HCT116 (cell line): ENCODE measurements around the gene SYNDIG1. TPM values are rescaled to one million over a fixed set of nuclear protein-coding genes. Genes with fewer than 3 reads are reported as not detected.

Experiments
- ATAC-seq: fragments of 200-7000 bp; cut with Tn5 transposase; 2 replicates; pipeline ENCODE4 v1.9.1; 2020; ENCODE audit warnings: mild to moderate bottlenecking, moderate library complexity
- BruUV-seq: library from RNA; stranded (reverse); fragments of 400-500 nt; replicated peaks from 2 replicates; lab custom pipeline; 2021; lab: Mats Ljungman, UMichigan
- CTCF ChIA-PET: fragments of 300-600 bp; sonication (Branson Sonifier 250); formaldehyde crosslinking; loops from one replicate; lab custom pipeline; 2021; ENCODE audit warnings: antibody characterized with exemption; lab: Charles Lee
- POLR2A ChIA-PET: fragments of 300-600, 350-600 bp; sonication (Branson Sonifier 250); formaldehyde crosslinking; loops from one replicate; lab custom pipeline; 2021; ENCODE audit warnings: antibody characterized with exemption; lab: Charles Lee
- RAD21 ChIA-PET, 2 experiments: fragments of 300-600 bp; sonication (Branson Sonifier 250); formaldehyde crosslinking; loops; one replicate each; lab custom pipeline; 2023; ENCODE audit warnings: low total read pairs in 2 of 2; ENCODE audit not compliant: uncharacterized antibody in 2 of 2, unreplicated experiment in 2 of 2, low non-redundant PET in 1 of 2; lab: Charles Lee
- DNase-seq: peaks from one replicate; pipeline ENCODE4 v3.0.0-alpha.2; 2010; ENCODE audit warnings: low read depth, low spot score
- H2AFZ ChIP-seq: fragments of 200-600 bp; shearing (Covaris generic), sonication (generic); 2 replicates; pipeline ENCODE4 v1.6.1; 2017; ENCODE audit warnings: low read depth, mixed run types, mixed read lengths, antibody characterized with exemption, low read length; ENCODE audit not compliant: poor library complexity, severe bottlenecking
- H3K27ac ChIP-seq: 2 replicates; pipeline ENCODE4 v1.5.1; 2012; ENCODE audit warnings: low read depth, low read length
- H3K27me3 ChIP-seq: fragments of 200-600 bp; sonication (generic); 2 replicates; pipeline ENCODE4 v1.6.1; 2016; ENCODE audit warnings: mixed run types, low read length, mixed read lengths; ENCODE audit not compliant: insufficient read depth
- H3K36me3 ChIP-seq, 2 experiments: fragments of 200-500 bp in 1 of 2; fragments of 200-600 bp in 1 of 2; sonication (Bioruptor generic) in 1 of 2; sonication (generic) in 1 of 2; 2 replicates each; pipeline versions ENCODE4 v1.5.1 to v1.6.1; 2014 to 2016; ENCODE audit warnings: low read length in 2 of 2, inconsistent platforms in 1 of 2, mixed read lengths in 1 of 2, mixed run types in 1 of 2; ENCODE audit not compliant: insufficient read depth in 2 of 2, control insufficient read depth in 1 of 2
- H3K4me1 ChIP-seq, 2 experiments: fragments of 200-600 bp in 1 of 2; sonication (generic) in 1 of 2; 2 replicates each; pipeline versions ENCODE4 v1.5.1 to v1.6.1; 2012 to 2017; ENCODE audit warnings: low read length in 2 of 2, inconsistent platforms in 1 of 2, mild to moderate bottlenecking in 1 of 2, mixed read lengths in 1 of 2, mixed run types in 1 of 2, moderate library complexity in 1 of 2; ENCODE audit not compliant: insufficient read depth in 2 of 2, control insufficient read depth in 1 of 2
- H3K4me2 ChIP-seq: fragments of 200-600 bp; sonication (generic); 2 replicates; pipeline ENCODE4 v1.6.1; 2017; ENCODE audit warnings: mixed run types, low read length, mixed read lengths
- H3K4me3 ChIP-seq, 2 experiments: fragments of 200-600 bp in 1 of 2; sonication (generic) in 1 of 2; replicated peaks in 1 of 2; 2 replicates each; pipeline ENCODE4 v1.5.1; 2011 to 2016; ENCODE audit warnings: low read length in 2 of 2, control low read depth in 1 of 2, low read depth in 1 of 2, mild to moderate bottlenecking in 1 of 2, mixed read lengths in 1 of 2, mixed run types in 1 of 2
- H3K79me2 ChIP-seq: fragments of 200-600 bp; sonication (generic); 2 replicates; pipeline ENCODE4 v1.6.1; 2017; ENCODE audit warnings: mild to moderate bottlenecking, mixed run types, low read length, moderate library complexity, mixed read lengths; ENCODE audit not compliant: insufficient read depth
- H3K9ac ChIP-seq: fragments of 200-600 bp; sonication (generic); 2 replicates; pipeline ENCODE4 v1.6.1; 2016; ENCODE audit warnings: low read length, mixed read lengths
- H3K9me2 ChIP-seq: fragments of 200-600 bp; sonication (generic), shearing (Covaris generic); 2 replicates; pipeline ENCODE4 v1.6.1; 2017; ENCODE audit warnings: mixed run types, mild to moderate bottlenecking, moderate library complexity; ENCODE audit not compliant: insufficient read depth
- H3K9me3 ChIP-seq, 2 experiments: fragments of 200-500 bp in 1 of 2; fragments of 200-600 bp in 1 of 2; sonication (Bioruptor generic) in 1 of 2; sonication (generic) in 1 of 2; 2 replicates each; pipeline ENCODE4 v1.6.1; 2014 to 2017; ENCODE audit warnings: low read length in 2 of 2, mixed read lengths in 2 of 2, inconsistent platforms in 1 of 2, low read depth in 1 of 2, mild to moderate bottlenecking in 1 of 2, mixed run types in 1 of 2, moderate library complexity in 1 of 2; ENCODE audit not compliant: control insufficient read depth in 1 of 2, insufficient read depth in 1 of 2
- H4K20me1 ChIP-seq: fragments of 200-600 bp; sonication (generic), shearing (Covaris generic); 2 replicates; pipeline ENCODE4 v1.6.1; 2017; ENCODE audit warnings: mixed run types, mild to moderate bottlenecking, moderate library complexity; ENCODE audit not compliant: insufficient read depth
- CBX3 ChIP-seq: IDR thresholded peaks from 2 replicates; pipeline ENCODE4 v1.6.1; 2012; ENCODE audit warnings: low read depth
- CTCF ChIP-seq, 3 experiments: fragments of 200-600 bp in 1 of 3; sonication (generic) in 1 of 3; IDR thresholded peaks in 2 of 3; conservative IDR thresholded peaks in 1 of 3; 2 replicates each; pipeline ENCODE4 v1.5.1; 2012 to 2017; ENCODE audit warnings: low read depth in 2 of 3, low read length in 2 of 3, antibody characterized with exemption in 1 of 3, borderline replicate concordance in 1 of 3, control low read depth in 1 of 3, mild to moderate bottlenecking in 1 of 3, mixed read lengths in 1 of 3, mixed run types in 1 of 3, moderate library complexity in 1 of 3; ENCODE audit not compliant: insufficient read depth in 1 of 3
- ELF1 ChIP-seq: IDR thresholded peaks from 2 replicates; pipeline ENCODE4 v1.6.1; 2012; ENCODE audit warnings: low read depth, borderline replicate concordance
- EZH2 ChIP-seq: fragments of 200-600 bp; sonication (generic); IDR thresholded peaks from 2 replicates; pipeline ENCODE4 v1.6.1; 2017; ENCODE audit warnings: antibody characterized with exemption, mixed run types
- EZH2phosphoT487 ChIP-seq: fragments of 200-600 bp; IDR thresholded peaks from 2 replicates; pipeline ENCODE4 v1.6.1; 2018; ENCODE audit warnings: antibody characterized with exemption, borderline replicate concordance
- FOSL1 ChIP-seq: IDR thresholded peaks from 2 replicates; pipeline ENCODE4 v1.6.1; 2012; ENCODE audit warnings: low read depth
- JUND ChIP-seq: IDR thresholded peaks from 2 replicates; pipeline ENCODE4 v1.6.1; 2012
- MAX ChIP-seq: IDR thresholded peaks from 2 replicates; pipeline ENCODE4 v1.6.1; 2012
- POLR2A ChIP-seq: IDR thresholded peaks from 2 replicates; pipeline ENCODE4 v1.7.0; 2011; ENCODE audit warnings: borderline replicate concordance; ENCODE audit not compliant: insufficient read depth, insufficient read length; ENCODE audit errors: extremely low read depth
- SIN3A ChIP-seq: IDR thresholded peaks from 2 replicates; pipeline ENCODE4 v1.6.1; 2012; ENCODE audit warnings: low read depth
- SP1 ChIP-seq: IDR thresholded peaks from 2 replicates; pipeline ENCODE4 v1.6.1; 2012; ENCODE audit warnings: low read depth
- SRF ChIP-seq: IDR thresholded peaks from 2 replicates; pipeline ENCODE4 v1.6.1; 2012; ENCODE audit warnings: low read depth
- TCF7L2 ChIP-seq: IDR thresholded peaks from 2 replicates; pipeline ENCODE4 v1.7.0; 2011; ENCODE audit warnings: borderline replicate concordance, inconsistent platforms; ENCODE audit not compliant: insufficient read depth, insufficient read length; ENCODE audit errors: extremely low read depth
- ZBTB33 ChIP-seq: IDR thresholded peaks from 2 replicates; pipeline ENCODE4 v1.6.1; 2011; ENCODE audit warnings: mild to moderate bottlenecking, low read length, moderate library complexity; ENCODE audit not compliant: insufficient replicate concordance; ENCODE audit errors: extremely low read depth
- ZNF274 ChIP-seq: fragments of 200-500 bp; sonication (Bioruptor generic); IDR thresholded peaks from 2 replicates; pipeline ENCODE4 v1.6.1; 2014; ENCODE audit warnings: mild to moderate bottlenecking, low read depth, low read length, inconsistent platforms
- intact Hi-C: fragments of 100-400 bp; cut with micrococcal nuclease; formaldehyde crosslinking; loops from 2 replicates; pipeline ENCODE4 v1.10.0; 2022
- total RNA-seq: library from RNA; stranded (reverse); gene quantifications from one replicate; pipeline ENCODE4 v1.2.1, GENCODE V29; 2021; ENCODE audit not compliant: unreplicated experiment

The SYNDIG1 gene
- total RNA-seq, 1 experiment from 2014 or later, result not detected

- Histone ChIP-seq H3K4me3 (no peak overlapping the region), H3K27me3 (peaks cover 4% of the 10 kb centered on the region; the same call in 1 of the 2 replicates), H4K20me1 (no peaks in the 10 kb centered on the region), H3K4me2 (peak overlapping the region; percentile 47), H3K9me3 (no peaks in the 10 kb centered on the region), H3K27ac (no peak overlapping the region), H3K36me3 (no peaks in the 10 kb centered on the region), H3K9me2 (no peaks in the 10 kb centered on the region), H3K79me2 (no peaks in the 10 kb centered on the region), H2AFZ (no peak overlapping the region), H3K9ac (no peak overlapping the region)
- ChIA-PET RAD21 (no interaction called here), POLR2A (interaction anchor here (0.9 kb wide), 1 partner anchor 9 kb away, joined by 3 read pairs; no protein-coding TSS in a partner anchor)
- ATAC-seq, result no peak
- BruUV-seq, result no TSS peak
- intact Hi-C loops, result no loop called here
- peak; percentile 23; the same call in 1 of the 2 replicates for TF ChIP-seq FOSL1
- TF ChIP-seq EZH2, result no peak
- TF ChIP-seq ZNF274, result no peak
- TF ChIP-seq, all 23 proteins: peak for 1
- CTCF ChIA-PET, result no interaction called here
- no peak for DNase-seq
- H3K4me1 ChIP-seq, result peaks cover 0 to 12% of the 10 kb centered on the region in 2 experiments; a peak in 2 of 4 replicates
These were observed 195.0 kb downstream of the SYNDIG1 start for GRCh38 chr20:24664266-24664986.

GRCh38 chr20:24665196-24665595 is 195.8 kb downstream of the SYNDIG1 start:
- peaks cover 0 to 12% of the 10 kb centered on the region in 2 experiments; a peak in 2 of 4 replicates for H3K4me1 ChIP-seq
- no peaks in the 10 kb centered on the region for H4K20me1 ChIP-seq
- H3K79me2 ChIP-seq, result no peaks in the 10 kb centered on the region
- no peaks in the 10 kb centered on the region for H3K9me2 ChIP-seq
- BruUV-seq, result no TSS peak
- CTCF ChIA-PET, result no interaction called here
- H3K4me3 ChIP-seq, result no peak overlapping the region
- H3K27me3 ChIP-seq, result peaks cover 4% of the 10 kb centered on the region; the same call in 1 of the 2 replicates
- DNase-seq (no peak), ATAC-seq (no peak)
- intact Hi-C loops, result no loop called here
- no peak overlapping the region for H3K9ac ChIP-seq
- POLR2A ChIA-PET, result interaction anchor here (0.9 kb wide), 1 partner anchor 8 kb away, joined by 3 read pairs; no protein-coding TSS in a partner anchor
- no peak overlapping the region for H2AFZ ChIP-seq
- RAD21 ChIA-PET, result no interaction called here
- H3K9me3 ChIP-seq, result no peaks in the 10 kb centered on the region
- no peak overlapping the region for H3K27ac ChIP-seq
- peak overlapping the region; percentile 47; the same call in 1 of the 2 replicates for H3K4me2 ChIP-seq
- no peaks in the 10 kb centered on the region for H3K36me3 ChIP-seq
- TF ChIP-seq TCF7L2 (no peak), EZH2 (no peak), SRF (no peak), MAX (no peak), SIN3A (no peak), ELF1 (no peak), CBX3 (no peak), EZH2phosphoT487 (no peak), CTCF (IDR thresholded peaks at IDR 0.05 in 2 of 3, conservative IDR thresholded peaks at IDR 0.05 in 1 of 3; ENCODE audit: borderline replicate concordance in 1 of 3, insufficient read depth in 1 of 3, low read depth in 2 of 3, low read length in 2 of 3) (no peak), SP1 (no peak), POLR2A (no peak), FOSL1 (no peak), JUND (no peak), ZBTB33 (no peak)
